ENCODE data around the gene SWI5.

GRCh38 chr9:128252317-128253139, 23.5 kb upstream of the SWI5 start:
- no peak for TF ChIP-seq TAF1 (IDR thresholded peaks at IDR 0.05; ENCODE audit: low read depth)
- TF ChIP-seq RAD21 (IDR thresholded peaks at IDR 0.05; ENCODE audit: low read depth) = no peak
- TF ChIP-seq EGR1 (IDR thresholded peaks at IDR 0.05) = no peak
- TF ChIP-seq REST (IDR thresholded peaks at IDR 0.05; ENCODE audit: low read depth) = no peak
- TF ChIP-seq CEBPB (IDR thresholded peaks at IDR 0.05) = no peak
- no peak for TF ChIP-seq EP300 (IDR thresholded peaks at IDR 0.05; ENCODE audit: borderline replicate concordance)
- TF ChIP-seq USF1 (IDR thresholded peaks at IDR 0.05) = no peak
- no peak for TF ChIP-seq TCF12 (IDR thresholded peaks at IDR 0.05; ENCODE audit: low read depth)
- no peak for TF ChIP-seq ZBTB7A (IDR thresholded peaks at IDR 0.05; ENCODE audit: low read depth)
- TF ChIP-seq YY1 (IDR thresholded peaks at IDR 0.05; ENCODE audit: low read depth) = no peak

Measured in Ishikawa (cell line).